OCI-LY1 (cell line): ENCODE results near the gene PGLYRP1.

Experiments
- CTCF ChIP-seq: fragments of 200-600 bp; sonication (generic), shearing (Covaris generic); IDR thresholded peaks from 2 replicates; pipeline ENCODE4 v1.5.1; 2017; ENCODE audit warnings: mild to moderate bottlenecking, antibody characterized with exemption, low read length, moderate library complexity, mixed read lengths
- EZH2 ChIP-seq: fragments of 200-600 bp; sonication (generic), shearing (Covaris generic); IDR thresholded peaks from 2 replicates; pipeline ENCODE4 v1.8.0; 2017; ENCODE audit warnings: borderline replicate concordance, mixed run types, mild to moderate bottlenecking, antibody characterized with exemption, low read length, moderate library complexity, mixed read lengths

GRCh38 chr19:46032597-46033025 lies 9.8 kb upstream of the PGLYRP1 start:
- no peak for TF ChIP-seq CTCF
- no peak for TF ChIP-seq EZH2
